ENCODE results near the gene P2RX5. TPM values are rescaled to one million over a fixed set of nuclear protein-coding genes. Genes with fewer than 3 reads are reported as not detected.
"Not testable (repeated sequence)": the region's sequence is repeated elsewhere in the genome, so short reads cannot be mapped to it uniquely, and the experiment has no call there.

P2RX5 gene
- total RNA-seq, 1 donor from 2014 or later, result 349 TPM

DNA sequence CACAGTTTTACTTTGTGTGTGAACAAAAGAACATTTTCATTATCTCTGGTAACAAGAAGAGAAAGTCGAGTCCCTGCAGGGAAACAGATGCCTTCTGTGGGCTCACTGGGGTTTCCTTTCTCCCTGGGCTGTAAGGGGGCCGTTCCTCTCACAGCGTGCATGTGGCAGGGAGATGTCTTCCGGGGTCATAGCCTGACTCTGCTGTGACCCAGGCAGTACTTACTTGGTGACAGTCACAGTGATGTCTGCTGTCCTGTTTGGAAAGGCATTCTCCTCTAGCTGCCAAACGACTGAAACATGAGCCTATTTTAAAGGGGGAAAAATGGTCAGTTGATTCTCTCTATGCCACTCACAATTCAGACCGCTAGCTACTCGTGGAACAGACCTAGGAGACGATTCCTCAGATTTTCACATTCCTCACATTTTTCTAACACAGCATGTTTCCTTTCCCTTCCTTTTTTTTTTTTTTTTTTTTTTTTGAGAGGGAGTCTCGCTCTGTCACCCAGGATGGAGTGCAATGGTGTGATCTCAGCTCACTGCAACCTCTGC is 35.0 kb upstream of the P2RX5 start:
- POLR2A ChIA-PET, result interaction anchor here (0.8 to 5.0 kb wide), 9 partner anchors 11 to 230 kb away, joined by 3 to 52 read pairs (median 3); partner anchors contain the start of gene P2RX5
- H3K27ac Mint-ChIP-seq, result no peak overlapping the region
- H3K36me3 Mint-ChIP-seq (ENCODE audit: low read depth), result no peaks in the 10 kb centered on the region
- ATAC-seq (ENCODE audit: low read depth), result no peak
- TF ChIP-seq, protein P1, sequence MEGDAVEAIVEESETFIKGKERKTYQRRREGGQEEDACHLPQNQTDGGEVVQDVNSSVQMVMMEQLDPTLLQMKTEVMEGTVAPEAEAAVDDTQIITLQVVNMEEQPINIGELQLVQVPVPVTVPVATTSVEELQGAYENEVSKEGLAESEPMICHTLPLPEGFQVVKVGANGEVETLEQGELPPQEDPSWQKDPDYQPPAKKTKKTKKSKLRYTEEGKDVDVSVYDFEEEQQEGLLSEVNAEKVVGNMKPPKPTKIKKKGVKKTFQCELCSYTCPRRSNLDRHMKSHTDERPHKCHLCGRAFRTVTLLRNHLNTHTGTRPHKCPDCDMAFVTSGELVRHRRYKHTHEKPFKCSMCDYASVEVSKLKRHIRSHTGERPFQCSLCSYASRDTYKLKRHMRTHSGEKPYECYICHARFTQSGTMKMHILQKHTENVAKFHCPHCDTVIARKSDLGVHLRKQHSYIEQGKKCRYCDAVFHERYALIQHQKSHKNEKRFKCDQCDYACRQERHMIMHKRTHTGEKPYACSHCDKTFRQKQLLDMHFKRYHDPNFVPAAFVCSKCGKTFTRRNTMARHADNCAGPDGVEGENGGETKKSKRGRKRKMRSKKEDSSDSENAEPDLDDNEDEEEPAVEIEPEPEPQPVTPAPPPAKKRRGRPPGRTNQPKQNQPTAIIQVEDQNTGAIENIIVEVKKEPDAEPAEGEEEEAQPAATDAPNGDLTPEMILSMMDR (IDR thresholded peaks at IDR 0.05), result no peak
- DNase-seq, result no peak
- CTCF ChIA-PET, result interaction anchor here (1.6 to 3.1 kb wide), 4 partner anchors 20 to 96 kb away, joined by 6 to 22 read pairs (median 10); partner anchors contain the start of gene P2RX5
- intact Hi-C loops (cut with micrococcal nuclease), result loop anchor here (10.0 kb wide), 3 partner anchors 184 to 686 kb away; partner anchors contain the start of gene P2RX1
- no peak overlapping the region for H3K4me3 Mint-ChIP-seq
- H3K27me3 Mint-ChIP-seq, result no peaks in the 10 kb centered on the region
- no peaks in the 10 kb centered on the region for H3K9me3 Mint-ChIP-seq
- peaks cover 47% of the 10 kb centered on the region for H3K4me1 Mint-ChIP-seq

DNA sequence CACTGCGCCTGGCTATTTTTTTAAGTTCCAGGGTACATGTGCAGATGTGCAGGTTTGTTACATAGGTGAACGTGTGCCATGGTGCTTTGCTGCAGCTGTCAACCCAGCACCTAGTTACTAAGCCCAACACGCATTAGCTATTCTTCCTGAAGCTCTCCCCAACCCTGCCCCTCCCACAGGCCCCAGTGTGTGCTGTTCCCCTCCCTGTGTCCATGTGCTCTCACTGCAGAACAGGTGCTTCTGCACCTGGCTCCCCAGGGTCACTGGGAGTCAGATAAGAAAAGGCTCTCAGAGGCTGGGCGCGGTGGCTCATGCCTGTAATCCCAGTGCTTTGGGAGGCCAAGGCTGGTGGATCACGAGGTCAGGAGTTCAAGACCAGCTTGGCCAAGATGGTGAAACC is 33.9 kb upstream of the P2RX5 start:
- no peak for ATAC-seq (ENCODE audit: low read depth)
- CTCF ChIA-PET, result interaction anchor here (1.6 to 1.7 kb wide), 2 partner anchors 47 to 96 kb away, joined by 3 to 7 read pairs; no protein-coding TSS in a partner anchor

DNA sequence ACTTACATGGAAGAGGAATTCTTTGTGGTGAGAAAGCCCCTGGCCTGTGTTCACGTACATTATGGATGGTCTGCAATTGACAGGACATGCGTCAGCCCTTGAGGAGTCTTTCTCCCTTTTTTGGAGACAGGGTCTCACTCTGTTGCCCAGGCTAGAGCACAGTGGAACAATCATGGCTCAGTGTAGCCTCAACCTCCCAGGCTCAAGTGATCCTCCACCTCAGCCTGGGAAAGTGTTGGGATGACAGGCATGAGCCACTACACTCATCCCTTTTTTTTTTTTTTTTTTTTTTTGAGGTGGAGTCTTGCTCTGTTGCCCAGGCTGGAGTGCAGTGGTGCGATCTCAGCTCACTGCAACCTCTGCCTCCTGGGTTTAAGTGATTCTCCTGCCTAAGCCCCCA is 32.1 kb upstream of the P2RX5 start:
- ATAC-seq (ENCODE audit: low read depth); H3K27me3 Mint-ChIP-seq; intact Hi-C loops (cut with micrococcal nuclease); H3K4me3 Mint-ChIP-seq; H3K36me3 Mint-ChIP-seq (ENCODE audit: low read depth); DNase-seq; H3K27ac Mint-ChIP-seq; H3K9me3 Mint-ChIP-seq: not testable (repeated sequence)
- ChIA-PET CTCF (interaction anchor here (1.8 to 3.8 kb wide), 3 partner anchors 10 to 45 kb away, joined by 10 to 25 read pairs (median 18); no protein-coding TSS in a partner anchor), POLR2A (interaction anchor here (0.7 to 5.0 kb wide), 10 partner anchors 16 to 172 kb away, joined by 3 to 52 read pairs (median 6); partner anchors contain the start of gene P2RX5)
- peaks cover 61% of the 10 kb centered on the region for H3K4me1 Mint-ChIP-seq

More for the DNA sequence above, 33.9 kb upstream of the P2RX5 start:
- H3K27me3 Mint-ChIP-seq, result no peaks in the 10 kb centered on the region
- DNase-seq, result no peak
- no peaks in the 10 kb centered on the region for H3K9me3 Mint-ChIP-seq
- intact Hi-C loops (cut with micrococcal nuclease), result loop anchor here (10.0 kb wide), 3 partner anchors 185 to 685 kb away; partner anchors contain the start of gene P2RX1
- no peak overlapping the region for H3K4me3 Mint-ChIP-seq
- POLR2A ChIA-PET, result interaction anchor here (0.6 to 5.0 kb wide), 6 partner anchors 9 to 690 kb away, joined by 3 to 52 read pairs (median 4); partner anchors contain the start of gene P2RX5
- no peak overlapping the region for H3K27ac Mint-ChIP-seq
- H3K36me3 Mint-ChIP-seq (ENCODE audit: low read depth), result no peaks in the 10 kb centered on the region
- peaks cover 57% of the 10 kb centered on the region for H3K4me1 Mint-ChIP-seq
- TF ChIP-seq, protein P1 (IDR thresholded peaks at IDR 0.05), result no peak

DNA sequence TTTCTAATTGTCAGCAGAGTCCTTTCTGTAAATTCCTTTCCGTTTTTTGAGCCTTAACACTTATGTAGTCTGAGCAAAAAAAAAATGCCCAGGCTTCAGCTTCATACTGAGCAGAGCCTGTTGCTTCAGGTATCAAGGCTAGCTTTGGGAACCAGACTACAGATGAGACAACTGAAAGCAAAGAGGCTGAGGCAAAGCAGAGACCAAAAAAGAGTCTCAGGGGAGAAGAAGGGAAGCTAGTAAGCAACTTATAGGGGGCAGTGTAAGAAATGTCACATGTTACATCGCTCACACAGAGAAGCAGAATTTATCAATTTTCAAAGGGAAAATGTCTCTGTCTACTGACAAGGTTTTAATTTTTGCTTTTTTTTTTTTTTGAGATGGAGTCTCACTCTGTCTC is 31.1 kb upstream of the P2RX5 start:
- POLR2A ChIA-PET, result interaction anchor here (0.6 to 3.3 kb wide), 14 partner anchors 11 to 280 kb away, joined by 3 to 44 read pairs (median 6); partner anchors contain the start of genes EMC6, P2RX5 and TAX1BP3
- no peak for DNase-seq
- Mint-ChIP-seq H3K4me3 (peak overlapping the region; percentile 47), H3K4me1 (peaks cover 64% of the 10 kb centered on the region), H3K27ac (peak overlapping the region; percentile 74), H3K27me3 (no peaks in the 10 kb centered on the region), H3K9me3 (no peaks in the 10 kb centered on the region), H3K36me3 (ENCODE audit: low read depth) (peaks cover 14% of the 10 kb centered on the region)
- CTCF ChIA-PET, result interaction anchor here (0.6 to 3.8 kb wide), 9 partner anchors 11 to 678 kb away, joined by 3 to 25 read pairs (median 6); partner anchors contain the start of genes CTNS, P2RX5 and SHPK
- ATAC-seq (ENCODE audit: low read depth), result peak; percentile 68
- TF ChIP-seq, protein P1 (IDR thresholded peaks at IDR 0.05), result no peak
- intact Hi-C loops (cut with micrococcal nuclease), result no loop called here

DNA sequence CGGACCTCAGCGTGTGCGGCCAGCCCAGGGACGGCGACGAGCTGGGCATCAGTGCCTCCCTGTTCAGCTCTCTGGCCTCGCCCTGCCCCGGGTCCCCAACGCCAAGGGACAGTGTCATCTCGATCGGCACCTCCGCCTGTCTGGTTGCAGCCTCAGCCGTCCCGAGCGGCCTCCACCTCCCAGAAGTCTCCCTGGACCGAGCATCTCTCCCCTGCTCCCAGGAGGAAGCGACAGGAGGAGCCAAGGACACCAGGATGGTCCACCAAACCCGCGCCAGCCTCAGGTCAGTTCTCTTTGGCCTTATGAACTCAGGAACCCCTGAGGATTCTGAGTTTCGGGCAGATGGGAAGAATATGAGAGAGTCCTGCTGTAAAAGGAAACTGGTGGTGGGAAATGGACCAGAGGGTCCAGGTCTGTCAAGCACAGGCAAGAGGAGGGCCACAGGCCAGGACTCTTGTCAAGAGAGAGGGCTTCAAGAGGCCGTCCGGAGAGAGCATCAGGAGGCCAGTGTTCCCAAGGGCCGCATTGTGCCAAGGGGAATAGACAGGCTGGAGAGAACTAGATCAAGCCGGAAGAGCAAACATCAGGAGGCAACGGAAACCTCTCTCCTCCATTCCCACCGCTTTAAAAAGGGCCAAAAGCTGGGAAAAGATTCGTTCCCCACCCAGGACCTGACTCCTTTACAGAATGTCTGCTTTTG is 28.6 kb upstream of the P2RX5 start:
- DNase-seq, result no peak
- TF ChIP-seq, protein P1 (IDR thresholded peaks at IDR 0.05), result no peak
- Mint-ChIP-seq H3K27ac (peak overlapping the region; percentile 35), H3K36me3 (ENCODE audit: low read depth) (peaks cover 31% of the 10 kb centered on the region), H3K4me1 (peaks cover 72% of the 10 kb centered on the region), H3K27me3 (no peaks in the 10 kb centered on the region), H3K9me3 (no peaks in the 10 kb centered on the region), H3K4me3 (peak overlapping the region; percentile 92)
- ATAC-seq (ENCODE audit: low read depth), result no peak
- ChIA-PET CTCF (interaction anchor here (1.7 to 2.4 kb wide), 2 partner anchors 8 to 13 kb away, joined by 6 to 10 read pairs; no protein-coding TSS in a partner anchor), POLR2A (interaction anchor here (1.0 to 5.7 kb wide), 7 partner anchors 12 to 72 kb away, joined by 3 to 112 read pairs (median 11); partner anchors contain the start of gene P2RX5)
- intact Hi-C loops (cut with micrococcal nuclease), result no loop called here
